Omental fat pad (tissue), 4 donors: ENCODE measurements around the gene CPT1A. TPM values are rescaled to one million over a fixed set of nuclear protein-coding genes. Genes with fewer than 3 reads are reported as not detected.
"Not testable (repeated sequence)": the region's sequence is repeated elsewhere in the genome, so short reads cannot be mapped to it uniquely, and the experiment has no call there.

ENCODE experiments used
- ATAC-seq: fragments of 150-250 bp; one replicate; pipeline ENCODE4 v1.9.1; 2016; ENCODE audit warnings: mild to moderate bottlenecking, moderate library complexity; ENCODE audit not compliant: low FRiP score
- DNase-seq: peaks from one replicate; pipeline ENCODE4 v3.0.0-alpha.2; 2019; ENCODE audit warnings: low spot score
- total RNA-seq, 4 donors: library from RNA; depleted of rRNA; stranded (reverse); fragments of >200 nt; gene quantifications; one replicate each; pipeline ENCODE4 v1.1.0, GENCODE V29; 2016
- TF ChIP-seq, protein P1 (sequence below), 3 donors: fragments of 450-650 bp; IDR thresholded peaks; one replicate each; pipeline ENCODE4 v1.5.1; 2016 to 2017; ENCODE audit warnings: antibody characterized with exemption in 3 of 3, mild to moderate bottlenecking in 3 of 3, moderate library complexity in 2 of 3

Gene CPT1A
- total RNA-seq, result 10 to 100 TPM; 36.1 to 54.9 (median 48.2) TPM

DNA sequence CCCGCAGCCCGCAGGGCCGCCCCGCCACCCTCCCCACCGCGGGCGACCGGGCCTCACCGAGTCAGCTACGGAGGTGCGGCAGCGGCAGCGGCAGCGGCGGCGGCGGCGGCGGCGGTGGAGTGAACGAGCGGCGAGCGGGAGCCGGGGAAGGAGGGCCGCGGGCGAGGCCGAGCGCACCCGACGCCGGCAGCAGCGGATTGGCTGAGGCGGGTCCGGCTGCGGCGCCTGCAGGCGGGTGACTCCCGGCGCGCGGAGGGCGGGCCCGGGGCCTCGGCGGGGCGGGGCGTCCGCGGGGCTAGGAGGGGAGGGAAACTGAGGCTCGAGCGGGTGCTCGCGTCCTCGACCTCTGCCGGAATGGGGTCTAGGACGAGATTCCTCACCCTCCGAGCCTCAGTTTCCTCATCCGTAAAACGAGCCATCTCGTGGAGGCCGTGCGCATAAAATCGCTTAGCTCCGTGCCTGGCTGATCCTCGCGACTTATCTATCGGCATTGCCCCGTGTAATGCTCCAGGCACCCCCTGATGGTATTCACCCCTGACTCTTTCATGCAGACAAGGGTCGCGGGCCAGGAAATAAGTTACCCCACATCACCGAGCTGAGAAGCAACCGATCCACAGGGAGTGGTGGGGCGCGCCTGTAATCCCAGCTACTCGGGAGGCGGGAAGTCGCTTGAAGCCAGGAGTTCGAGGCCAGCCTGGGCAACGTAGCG, at the start of gene CPT1A:
CPT1A (minus strand) TSS at position 199 of the 709 bp plus-strand sequence. CDS start 26,442 bp downstream, outside the sequence.
- no peak for DNase-seq
- peak; percentile 41 for ATAC-seq
- TF ChIP-seq, protein P1, sequence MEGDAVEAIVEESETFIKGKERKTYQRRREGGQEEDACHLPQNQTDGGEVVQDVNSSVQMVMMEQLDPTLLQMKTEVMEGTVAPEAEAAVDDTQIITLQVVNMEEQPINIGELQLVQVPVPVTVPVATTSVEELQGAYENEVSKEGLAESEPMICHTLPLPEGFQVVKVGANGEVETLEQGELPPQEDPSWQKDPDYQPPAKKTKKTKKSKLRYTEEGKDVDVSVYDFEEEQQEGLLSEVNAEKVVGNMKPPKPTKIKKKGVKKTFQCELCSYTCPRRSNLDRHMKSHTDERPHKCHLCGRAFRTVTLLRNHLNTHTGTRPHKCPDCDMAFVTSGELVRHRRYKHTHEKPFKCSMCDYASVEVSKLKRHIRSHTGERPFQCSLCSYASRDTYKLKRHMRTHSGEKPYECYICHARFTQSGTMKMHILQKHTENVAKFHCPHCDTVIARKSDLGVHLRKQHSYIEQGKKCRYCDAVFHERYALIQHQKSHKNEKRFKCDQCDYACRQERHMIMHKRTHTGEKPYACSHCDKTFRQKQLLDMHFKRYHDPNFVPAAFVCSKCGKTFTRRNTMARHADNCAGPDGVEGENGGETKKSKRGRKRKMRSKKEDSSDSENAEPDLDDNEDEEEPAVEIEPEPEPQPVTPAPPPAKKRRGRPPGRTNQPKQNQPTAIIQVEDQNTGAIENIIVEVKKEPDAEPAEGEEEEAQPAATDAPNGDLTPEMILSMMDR (IDR thresholded peaks at IDR 0.05), result no peak

DNA sequence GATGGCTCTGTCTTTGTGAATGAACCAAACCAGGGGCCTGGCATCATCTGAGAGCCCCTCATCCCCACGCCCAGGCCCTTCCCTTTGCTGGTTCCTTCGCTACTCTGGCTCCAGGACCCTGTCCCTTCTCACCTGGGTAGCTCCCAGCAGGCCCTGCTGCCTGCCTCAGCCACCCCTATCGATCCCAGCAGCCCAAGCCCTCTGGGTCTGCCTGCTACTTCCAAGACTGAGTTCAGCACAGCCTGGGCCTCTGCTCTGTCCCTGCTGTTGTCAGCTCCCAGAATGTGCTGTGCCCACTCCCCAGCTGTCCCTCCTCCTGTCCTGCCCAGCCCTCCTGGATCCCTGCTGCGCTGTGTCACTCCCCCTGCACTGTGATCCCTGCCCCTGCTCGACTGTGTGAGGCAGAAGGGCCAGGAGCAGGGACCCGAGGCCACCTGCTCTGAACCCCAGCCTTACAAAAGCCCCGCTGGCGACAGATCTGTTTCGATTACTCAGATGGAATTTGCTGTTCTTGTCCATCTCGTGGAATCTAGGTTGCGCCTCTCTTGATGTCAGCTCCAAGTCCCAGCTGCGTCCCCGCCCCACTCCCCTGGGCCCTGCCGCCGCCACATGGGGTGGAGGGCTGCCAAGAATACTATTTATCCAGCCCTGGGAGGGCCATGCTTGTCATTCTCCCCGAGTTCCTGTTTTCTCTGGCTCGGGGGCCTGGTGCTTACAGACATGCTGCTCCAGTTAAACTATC, 48.9 kb upstream of the CPT1A start:
- DNase-seq (no peak), ATAC-seq (peak; percentile 37)
- TF ChIP-seq, protein P1 (IDR thresholded peaks at IDR 0.05), result no peak

DNA sequence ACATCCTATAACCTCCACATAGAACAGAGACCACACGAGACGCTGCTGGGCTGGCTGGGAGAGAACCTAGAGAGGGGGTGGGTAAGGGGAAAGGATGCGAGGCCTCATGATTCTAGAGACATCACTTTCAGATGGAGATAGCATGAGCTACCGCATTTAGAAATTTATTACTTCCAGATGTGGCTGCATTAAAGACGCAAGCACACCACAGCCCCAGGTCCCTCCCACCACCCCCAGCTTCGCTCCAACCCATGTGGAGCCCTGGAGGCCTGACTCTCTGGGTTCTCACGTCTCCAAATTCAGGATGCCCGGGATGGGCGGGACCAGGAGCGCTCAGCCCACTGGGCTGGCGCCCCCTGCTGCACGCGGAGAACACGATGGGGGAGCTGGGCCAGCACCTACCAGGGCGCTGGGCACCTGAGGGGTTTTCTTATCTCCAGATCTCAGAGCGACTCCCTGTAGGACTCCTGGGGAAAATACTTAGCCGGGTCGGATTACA, 48.3 kb upstream of the CPT1A start:
- no peak for ATAC-seq
- TF ChIP-seq, protein P1 (IDR thresholded peaks at IDR 0.05), result no peak
- no peak for DNase-seq

DNA sequence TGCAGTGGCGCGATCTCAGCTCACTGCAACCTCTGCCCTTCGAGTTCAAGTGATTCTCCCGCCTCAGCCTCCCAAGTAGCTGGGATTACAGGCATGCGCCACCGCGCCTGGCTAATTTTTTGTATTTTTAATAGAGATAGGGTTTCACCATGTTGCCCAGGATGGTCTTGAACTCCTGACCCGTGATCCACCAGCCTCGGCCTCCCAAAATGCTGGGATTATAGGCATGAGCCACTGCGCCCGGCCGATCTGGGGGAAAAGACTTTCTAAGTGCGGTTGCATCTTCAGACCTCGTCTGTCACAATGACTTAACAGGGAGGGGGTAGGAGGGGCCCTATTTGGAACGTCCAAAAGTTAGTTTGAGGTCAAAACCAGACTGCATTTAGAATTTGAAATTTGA, 43.1 kb upstream of the CPT1A start:
- not testable (repeated sequence) for DNase-seq, ATAC-seq

DNA sequence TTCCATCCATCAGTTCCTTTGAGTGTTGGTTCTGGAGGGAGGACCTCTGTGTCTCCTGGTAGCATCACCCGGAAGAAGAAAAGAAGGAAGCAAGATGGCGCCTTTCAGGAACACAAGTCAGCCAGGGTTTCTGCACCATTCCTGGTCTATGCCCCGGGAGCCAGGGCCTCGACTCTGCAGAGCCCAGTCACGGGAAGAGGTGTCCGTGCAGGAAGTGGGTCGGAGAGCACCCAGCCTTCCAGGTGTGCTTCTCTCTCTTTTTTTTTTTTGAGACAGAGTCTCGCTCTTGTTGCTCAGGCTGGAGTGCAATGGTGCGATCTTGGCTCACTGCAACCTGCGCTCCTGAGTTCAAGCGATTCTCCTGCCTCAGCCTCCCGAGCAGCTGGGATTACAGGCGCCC, 40.7 kb upstream of the CPT1A start:
- DNase-seq, result no peak
- ATAC-seq, result no peak
- TF ChIP-seq, protein P1 (IDR thresholded peaks at IDR 0.05), result no peak

DNA sequence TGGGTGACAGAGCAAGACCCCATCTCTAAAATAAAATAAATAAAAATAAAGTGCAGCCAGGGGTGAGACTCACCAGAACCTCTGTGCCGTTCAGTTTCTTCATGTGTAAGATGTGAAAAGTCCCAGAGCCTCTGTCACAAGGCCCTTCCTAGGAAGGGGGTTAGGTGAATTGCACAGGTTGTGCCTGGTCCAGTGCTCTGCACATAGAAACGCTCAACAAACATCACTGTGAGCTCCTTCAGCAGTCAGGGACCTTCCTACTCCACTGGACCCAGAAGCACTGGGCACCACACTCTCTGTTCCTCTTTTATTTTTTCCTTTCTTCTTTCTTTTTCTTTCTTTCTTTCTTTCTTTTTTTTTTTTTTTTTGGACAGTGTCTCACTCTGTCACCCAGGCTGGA, 39.6 kb upstream of the CPT1A start:
- DNase-seq (no peak), ATAC-seq (no peak)
- TF ChIP-seq, protein P1 (IDR thresholded peaks at IDR 0.05), result no peak

DNA sequence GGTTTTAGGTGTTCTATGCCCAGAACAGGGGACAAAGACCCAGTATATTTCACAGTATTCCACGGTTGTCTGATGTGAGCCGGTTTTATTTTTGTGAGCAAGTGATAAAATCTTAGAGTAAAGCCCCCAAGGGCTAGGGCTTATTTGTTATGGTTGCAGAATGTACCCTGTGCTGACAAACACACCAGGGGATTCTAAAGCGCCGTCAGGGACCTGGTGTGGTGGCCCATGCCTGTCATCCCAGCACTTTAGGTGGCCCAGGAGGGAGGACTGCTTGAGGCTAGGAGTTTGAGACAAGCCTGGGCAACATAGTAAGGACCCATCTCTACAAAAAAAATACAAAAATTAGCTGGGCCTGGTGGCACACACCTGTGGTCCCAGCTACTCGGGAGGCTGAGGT, 39.1 kb upstream of the CPT1A start:
- no peak for ATAC-seq

More for the DNA sequence above, 39.1 kb upstream of the CPT1A start:
- TF ChIP-seq, protein P1 (IDR thresholded peaks at IDR 0.05), result no peak
- DNase-seq, result no peak
